ENCODE results near the gene CBX2. TPM values are rescaled to one million over a fixed set of nuclear protein-coding genes. Genes with fewer than 3 reads are reported as not detected.
A peak's percentile ranks its signal among the peaks of the same experiment; 100 is the strongest.

Gene CBX2
- total and polyA plus RNA-seq, 7 experiments from 2014 or later: 0.24 to 4.4 (median 0.41) TPM; not detected in 1

- no peak overlapping the region for H3K4me3 ChIP-seq (ENCODE audit: low read length)
- POLR2A ChIA-PET: interaction anchor here (0.6 to 1.6 kb wide), 6 partner anchors 9 to 216 kb away, joined by 3 to 7 read pairs (median 4); partner anchors contain the start of genes CBX4 and CBX8
These were observed 1.4 kb upstream of the CBX2 start for GRCh38 chr17:79776376-79777119.

DNA sequence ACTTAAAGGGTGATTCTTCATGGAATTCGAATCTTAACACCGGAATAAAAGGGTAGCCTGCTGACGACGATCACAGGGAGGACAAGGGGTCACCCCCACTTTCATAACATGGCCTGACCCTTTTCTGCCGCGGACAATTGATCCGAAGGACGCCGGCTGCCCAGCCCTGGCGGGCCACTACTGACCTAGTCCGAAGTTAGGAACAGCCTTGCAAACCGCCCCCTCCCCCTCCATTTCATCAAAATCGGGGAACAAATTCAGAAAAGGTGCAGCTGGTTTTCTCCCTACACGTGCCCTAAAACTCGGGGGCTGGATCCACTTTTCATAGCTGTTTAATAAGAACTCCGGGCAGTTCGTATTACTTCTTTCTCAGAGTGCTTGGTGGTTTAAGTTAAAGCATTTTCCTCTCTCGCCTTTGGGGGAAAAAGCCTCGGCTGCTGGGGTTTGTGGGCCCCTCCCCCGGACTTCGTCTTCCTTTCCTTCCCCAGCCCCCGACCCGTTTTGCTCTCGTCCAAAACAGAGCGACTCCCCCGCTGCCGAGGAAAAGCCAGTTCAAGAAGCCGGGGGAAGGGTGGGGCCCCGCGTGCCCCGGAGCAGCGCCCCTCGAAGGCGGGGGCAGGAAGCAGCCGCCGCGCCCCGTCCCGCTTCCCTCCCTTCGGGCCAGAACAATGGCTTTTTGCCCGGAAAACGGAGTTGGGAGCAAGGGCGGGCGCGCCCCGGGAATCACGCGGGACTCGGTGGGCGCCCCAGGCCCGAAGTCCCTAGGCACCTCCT lies 641 bp upstream of the CBX2 start:
- ChIA-PET POLR2A (interaction anchor here (0.6 to 1.6 kb wide), 4 partner anchors 8 to 62 kb away, joined by 3 to 7 read pairs (median 4); partner anchors contain the start of genes CBX4 and CBX8), CTCF (no interaction called here)
- intact Hi-C loops (cut with micrococcal nuclease): loop anchor here (1.0 to 5.0 kb wide), 3 partner anchors 20 to 35 kb away; partner anchors contain the start of gene CBX8 (in 1 of the 2)
- DNase-seq (peak in 5 of 9 donors; percentile 17 to 56 (median 34)), ATAC-seq (peak; percentile 31)
- Mint-ChIP-seq H3K27ac (peak overlapping the region in 4 of 9 donors; percentile 4 to 67 (median 32)), H3K4me1 (peaks cover 10 to 37% (median 24%) of the 10 kb centered on the region in 7 donors), H3K9me3 (peaks cover 0 to 1% (median 0%) of the 10 kb centered on the region in 11 donors), H3K36me3 (peaks cover 0 to 3% (median 0%) of the 10 kb centered on the region in 5 donors), H3K4me3 (peak overlapping the region; percentile 63 to 81 (median 73)), H3K27me3 (peaks cover 69 to 80% (median 75%) of the 10 kb centered on the region in 5 donors)
- H3K27ac ChIP-seq (ENCODE audit: low read depth, low read length): no peak overlapping the region
- peaks cover 7 to 10% of the 10 kb centered on the region in 2 donors for H3K4me1 ChIP-seq (ENCODE audit: control insufficient read depth in 2 of 2, insufficient read depth in 2 of 2, low read length in 2 of 2)
- H3K36me3 ChIP-seq (ENCODE audit: control insufficient read depth in 2 of 3, insufficient read depth in 3 of 3, low read length in 3 of 3): no peaks in the 10 kb centered on the region
- peak overlapping the region; percentile 28 for H3K4me3 ChIP-seq (ENCODE audit: low read length)
- H3K27me3 ChIP-seq (ENCODE audit: control insufficient read depth in 2 of 2, insufficient read depth in 2 of 2, low read length in 2 of 2): peaks cover 11 to 26% of the 10 kb centered on the region in 2 donors
- H3K9me3 ChIP-seq (ENCODE audit: control insufficient read depth in 2 of 3, low read length in 3 of 3): no peaks in the 10 kb centered on the region

More at GRCh38 chr17:79776376-79777119, 1.4 kb upstream of the CBX2 start:
- no peak for DNase-seq
- H3K27me3 Mint-ChIP-seq: peaks cover 69 to 76% (median 71%) of the 10 kb centered on the region in 5 donors
- H3K4me1 Mint-ChIP-seq: peaks cover 10 to 35% (median 24%) of the 10 kb centered on the region in 7 donors
- H3K27ac Mint-ChIP-seq: peak overlapping the region in 2 of 9 donors; percentile 4 to 16
- intact Hi-C loops (cut with micrococcal nuclease): loop anchor here (1.0 to 5.0 kb wide), 3 partner anchors 21 to 36 kb away; partner anchors contain the start of gene CBX8 (in 1 of the 2)
- peak overlapping the region; percentile 38 to 76 (median 72) for H3K4me3 Mint-ChIP-seq
- CTCF ChIA-PET: no interaction called here
- peaks cover 0 to 1% (median 0%) of the 10 kb centered on the region in 11 donors for H3K9me3 Mint-ChIP-seq
- H3K4me1 ChIP-seq (ENCODE audit: control insufficient read depth in 2 of 2, insufficient read depth in 2 of 2, low read length in 2 of 2): peaks cover 7 to 10% of the 10 kb centered on the region in 2 donors
- no peak overlapping the region for H3K27ac ChIP-seq (ENCODE audit: low read depth, low read length)
- ATAC-seq: no peak
- H3K9me3 ChIP-seq (ENCODE audit: control insufficient read depth in 2 of 3, low read length in 3 of 3): no peaks in the 10 kb centered on the region
- H3K27me3 ChIP-seq (ENCODE audit: control insufficient read depth in 2 of 2, insufficient read depth in 2 of 2, low read length in 2 of 2): peaks cover 11 to 26% of the 10 kb centered on the region in 2 donors
- H3K36me3 Mint-ChIP-seq: peaks cover 0 to 3% (median 0%) of the 10 kb centered on the region in 5 donors
- H3K36me3 ChIP-seq (ENCODE audit: control insufficient read depth in 2 of 3, insufficient read depth in 3 of 3, low read length in 3 of 3): no peaks in the 10 kb centered on the region

GRCh38 chr17:79778504-79779083 lies 646 bp downstream of the CBX2 start:
- H3K27me3 ChIP-seq (ENCODE audit: control insufficient read depth in 2 of 2, insufficient read depth in 2 of 2, low read length in 2 of 2): peaks cover 11 to 26% of the 10 kb centered on the region in 2 donors
- peaks cover 0 to 1% (median 0%) of the 10 kb centered on the region in 11 donors for H3K9me3 Mint-ChIP-seq
- ChIA-PET CTCF (no interaction called here), POLR2A (interaction anchor here (0.8 to 1.0 kb wide), 3 partner anchors 18 to 61 kb away, joined by 3 to 6 read pairs (median 4); partner anchors contain the start of genes CBX4 and CBX8)
- H3K27me3 Mint-ChIP-seq: peaks cover 66 to 83% (median 77%) of the 10 kb centered on the region in 5 donors
- peak overlapping the region in 8 of 9 donors; percentile 32 to 89 (median 72) for H3K27ac Mint-ChIP-seq
- peaks cover 7 to 10% of the 10 kb centered on the region in 2 donors for H3K4me1 ChIP-seq (ENCODE audit: control insufficient read depth in 2 of 2, insufficient read depth in 2 of 2, low read length in 2 of 2)
- peak overlapping the region; percentile 13 for H3K4me3 ChIP-seq (ENCODE audit: low read length)
- H3K9me3 ChIP-seq (ENCODE audit: control insufficient read depth in 2 of 3, low read length in 3 of 3): no peaks in the 10 kb centered on the region
- ATAC-seq (no peak), DNase-seq (peak in 2 of 9 donors; percentile 24 to 33)
- intact Hi-C loops (cut with micrococcal nuclease): loop anchor here in 1 of 2 donors (2.0 to 5.0 kb wide), 2 partner anchors 18 to 34 kb away; partner anchors contain the start of gene CBX8
- no peaks in the 10 kb centered on the region for H3K36me3 Mint-ChIP-seq
- H3K36me3 ChIP-seq (ENCODE audit: control insufficient read depth in 2 of 3, insufficient read depth in 3 of 3, low read length in 3 of 3): no peaks in the 10 kb centered on the region
- H3K4me1 Mint-ChIP-seq: peaks cover 10 to 37% (median 24%) of the 10 kb centered on the region in 7 donors
- no peak overlapping the region for H3K27ac ChIP-seq (ENCODE audit: low read depth, low read length)
- peak overlapping the region; percentile 80 to 92 (median 86) for H3K4me3 Mint-ChIP-seq

DNA sequence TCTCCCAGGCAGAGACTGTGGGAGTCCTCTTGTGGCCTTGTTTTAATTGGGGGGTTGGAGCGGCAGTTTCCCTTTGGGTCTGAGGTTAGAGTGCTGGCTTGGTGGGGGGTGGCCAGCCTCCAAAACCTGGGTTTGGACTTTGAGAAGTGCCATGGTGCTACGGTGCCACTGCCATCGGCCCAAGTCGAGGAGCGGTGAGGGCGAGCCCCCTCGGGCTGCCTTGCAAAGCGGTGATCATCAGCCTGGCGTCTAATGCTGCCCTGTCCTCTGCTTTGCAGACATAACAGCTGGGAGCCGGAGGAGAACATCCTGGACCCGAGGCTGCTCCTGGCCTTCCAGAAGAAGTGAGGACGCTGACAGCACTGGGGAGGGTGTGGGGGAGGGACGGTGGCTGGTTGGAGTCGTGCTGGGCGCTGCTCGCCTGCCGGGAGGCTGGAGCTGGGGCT lies 1.2 kb downstream of the CBX2 start:
- intact Hi-C loops (cut with micrococcal nuclease): loop anchor here in 1 of 2 donors (2.0 to 5.0 kb wide), 2 partner anchors 18 to 33 kb away; partner anchors contain the start of gene CBX8
- H3K27me3 ChIP-seq (ENCODE audit: control insufficient read depth in 2 of 2, insufficient read depth in 2 of 2, low read length in 2 of 2): peaks cover 11 to 26% of the 10 kb centered on the region in 2 donors

GRCh38 chr17:79779661-79780365 lies 1.9 kb downstream of the CBX2 start:
- Histone ChIP-seq H3K36me3 (ENCODE audit: control insufficient read depth in 2 of 3, insufficient read depth in 3 of 3, low read length in 3 of 3) (no peaks in the 10 kb centered on the region), H3K4me3 (ENCODE audit: low read length) (no peak overlapping the region), H3K4me1 (ENCODE audit: control insufficient read depth in 2 of 2, insufficient read depth in 2 of 2, low read length in 2 of 2) (peaks cover 7 to 10% of the 10 kb centered on the region in 2 donors), H3K27me3 (ENCODE audit: control insufficient read depth in 2 of 2, insufficient read depth in 2 of 2, low read length in 2 of 2) (peaks cover 11 to 23% of the 10 kb centered on the region in 2 donors), H3K27ac (ENCODE audit: low read depth, low read length) (no peak overlapping the region), H3K9me3 (ENCODE audit: control insufficient read depth in 2 of 3, low read length in 3 of 3) (no peaks in the 10 kb centered on the region)
- CTCF ChIA-PET: no interaction called here
- POLR2A ChIA-PET: interaction anchor here (0.6 kb wide), 1 partner anchor 217 kb away, joined by 5 read pairs; no protein-coding TSS in a partner anchor
- Mint-ChIP-seq H3K4me1 (peaks cover 10 to 37% (median 24%) of the 10 kb centered on the region in 7 donors), H3K36me3 (no peaks in the 10 kb centered on the region), H3K27ac (peak overlapping the region in 2 of 9 donors; percentile 46 to 68), H3K27me3 (peaks cover 54 to 78% (median 64%) of the 10 kb centered on the region in 5 donors), H3K9me3 (peaks cover 0 to 1% (median 0%) of the 10 kb centered on the region in 11 donors), H3K4me3 (peak overlapping the region; percentile 60 to 92 (median 84))
- DNase-seq: no peak
- intact Hi-C loops (cut with micrococcal nuclease): loop anchor here in 1 of 2 donors (2.0 to 5.0 kb wide), 2 partner anchors 17 to 32 kb away; partner anchors contain the start of gene CBX8
- no peak for ATAC-seq

More for the DNA sequence above, 1.2 kb downstream of the CBX2 start:
- H3K36me3 Mint-ChIP-seq: no peaks in the 10 kb centered on the region
- ChIA-PET CTCF (no interaction called here), POLR2A (interaction anchor here (0.6 to 1.0 kb wide), 3 partner anchors 17 to 218 kb away, joined by 3 to 5 read pairs (median 4); partner anchors contain the start of gene CBX8)
- Histone ChIP-seq H3K4me3 (ENCODE audit: low read length) (peak overlapping the region; percentile 13), H3K4me1 (ENCODE audit: control insufficient read depth in 2 of 2, insufficient read depth in 2 of 2, low read length in 2 of 2) (peaks cover 7 to 10% of the 10 kb centered on the region in 2 donors), H3K9me3 (ENCODE audit: control insufficient read depth in 2 of 3, low read length in 3 of 3) (no peaks in the 10 kb centered on the region), H3K27ac (ENCODE audit: low read depth, low read length) (no peak overlapping the region), H3K36me3 (ENCODE audit: control insufficient read depth in 2 of 3, insufficient read depth in 3 of 3, low read length in 3 of 3) (no peaks in the 10 kb centered on the region)
- peaks cover 0 to 1% (median 0%) of the 10 kb centered on the region in 11 donors for H3K9me3 Mint-ChIP-seq
- DNase-seq (no peak), ATAC-seq (no peak)
- peak overlapping the region in 5 of 9 donors; percentile 32 to 81 (median 75) for H3K27ac Mint-ChIP-seq
- peaks cover 61 to 83% (median 71%) of the 10 kb centered on the region in 5 donors for H3K27me3 Mint-ChIP-seq
- peaks cover 10 to 37% (median 24%) of the 10 kb centered on the region in 7 donors for H3K4me1 Mint-ChIP-seq
- peak overlapping the region; percentile 80 to 92 (median 86) for H3K4me3 Mint-ChIP-seq
